Endothelial cell of umbilical vein (primary cell): Measurements from ENCODE around the gene CUL7. TPM values are rescaled to one million over a fixed set of nuclear protein-coding genes. Genes with fewer than 3 reads are reported as not detected.

Experiments
- BruUV-seq: library from RNA; stranded (reverse); fragments of 400-500 nt; replicated peaks from 2 replicates; lab custom pipeline; 2021; lab: Mats Ljungman, UMichigan
- CTCF ChIA-PET: fragments of 300-600, 350-600 bp; sonication (Branson Sonifier 250); formaldehyde crosslinking; loops from one replicate; lab custom pipeline; 2021; ENCODE audit warnings: antibody characterized with exemption, inconsistent platforms; lab: Charles Lee
- POLR2A ChIA-PET: fragments of 300-600, 350-600 bp; sonication (Branson Sonifier 250); formaldehyde crosslinking; loops from one replicate; lab custom pipeline; 2021; ENCODE audit warnings: antibody characterized with exemption, inconsistent platforms; lab: Charles Lee
- DNase-seq: peaks from one replicate; pipeline ENCODE4 v3.0.0-alpha.2; 2011; ENCODE audit warnings: low read depth, low spot score
- FAIRE-seq: peaks from 2 replicates; lab custom pipeline; 2011; peaks lifted over from hg19 to GRCh38; lab: Jason Lieb, UNC
- H2AFZ ChIP-seq: 2 replicates; pipeline ENCODE4 v1.6.0; 2012; ENCODE audit warnings: low read depth, low read length, control low read depth, inconsistent platforms
- H3K27ac ChIP-seq: 2 replicates; pipeline ENCODE4 v1.5.1; 2011; ENCODE audit warnings: low read depth, mild to moderate bottlenecking, control low read depth, low read length, moderate library complexity; ENCODE audit not compliant: insufficient read depth
- H3K27me3 ChIP-seq, 2 experiments: 2 replicates each; pipeline versions ENCODE4 v1.6.0 to v1.6.1; 2011; ENCODE audit warnings: low read length in 2 of 2, mixed read lengths in 1 of 2; ENCODE audit not compliant: control insufficient read depth in 2 of 2, insufficient read depth in 2 of 2
- H3K36me3 ChIP-seq, 2 experiments: 2 replicates in 1 of 2; 3 replicates in 1 of 2; pipeline ENCODE4 v1.5.1; 2011; ENCODE audit warnings: low read length in 2 of 2, mild to moderate bottlenecking in 1 of 2, moderate library complexity in 1 of 2; ENCODE audit not compliant: control insufficient read depth in 2 of 2, insufficient read depth in 2 of 2; ENCODE audit errors: extremely low read depth in 1 of 2
- H3K4me1 ChIP-seq: 3 replicates; pipeline ENCODE4 v1.5.1; 2011; ENCODE audit warnings: mild to moderate bottlenecking, low read length; ENCODE audit not compliant: control insufficient read depth, insufficient read depth; ENCODE audit errors: extremely low read depth
- H3K4me2 ChIP-seq: 2 replicates; pipeline ENCODE4 v1.6.1; 2011; ENCODE audit warnings: low read length, control low read depth, mixed read lengths; ENCODE audit not compliant: insufficient read depth
- H3K4me3 ChIP-seq, 3 experiments: fragments of 200-600 bp in 1 of 3; sonication (generic), shearing (Covaris generic) in 1 of 3; replicated peaks in 1 of 3; 2 replicates each; pipeline ENCODE4 v1.5.1; 2011 to 2016; ENCODE audit warnings: control low read depth in 3 of 3, low read length in 3 of 3, mild to moderate bottlenecking in 2 of 3, inconsistent platforms in 1 of 3, low read depth in 1 of 3, moderate library complexity in 1 of 3; ENCODE audit not compliant: insufficient read depth in 1 of 3
- H3K79me2 ChIP-seq: 2 replicates; pipeline ENCODE4 v1.6.0; 2012; ENCODE audit warnings: low read length, inconsistent platforms; ENCODE audit not compliant: control insufficient read depth, insufficient read depth
- H3K9ac ChIP-seq: replicated peaks from 2 replicates; pipeline ENCODE3; 2011; ENCODE audit warnings: low read length, control low read depth; ENCODE audit not compliant: insufficient read depth; ENCODE audit errors: extremely low read depth
- H3K9me1 ChIP-seq: replicated peaks from 3 replicates; pipeline ENCODE4 v1.6.0; 2011; ENCODE audit warnings: mild to moderate bottlenecking, low read length; ENCODE audit not compliant: control insufficient read depth, insufficient read depth; ENCODE audit errors: extremely low read depth
- H3K9me3 ChIP-seq: replicated peaks from 2 replicates; pipeline ENCODE4 v1.5.1; 2012; ENCODE audit warnings: low read length, inconsistent platforms; ENCODE audit not compliant: control insufficient read depth, insufficient read depth
- H4K20me1 ChIP-seq: replicated peaks from 2 replicates; pipeline ENCODE3; 2011; ENCODE audit warnings: mild to moderate bottlenecking, low read length; ENCODE audit not compliant: control insufficient read depth, insufficient read depth; ENCODE audit errors: extremely low read depth
- EZH2 ChIP-seq: IDR thresholded peaks from 2 replicates; pipeline ENCODE4 v1.6.1; 2012; ENCODE audit warnings: borderline replicate concordance, low read depth, mild to moderate bottlenecking, moderate library complexity, low read length, inconsistent platforms; ENCODE audit not compliant: severe bottlenecking
- FOS ChIP-seq: IDR thresholded peaks from 2 replicates; pipeline ENCODE4 v1.6.1; 2011; ENCODE audit warnings: mild to moderate bottlenecking, low read length, moderate library complexity, borderline replicate concordance; ENCODE audit not compliant: insufficient read depth
- GATA2 ChIP-seq: IDR thresholded peaks from 2 replicates; pipeline ENCODE4 v1.7.0; 2011; ENCODE audit warnings: low read depth, mild to moderate bottlenecking, moderate library complexity, mixed read lengths, low read length; ENCODE audit not compliant: insufficient read length, insufficient read depth
- JUN ChIP-seq: IDR thresholded peaks from 2 replicates; pipeline ENCODE4 v1.6.1; 2011; ENCODE audit warnings: borderline replicate concordance, low read depth; ENCODE audit not compliant: insufficient read length, insufficient read depth
- MAX ChIP-seq: IDR thresholded peaks from 2 replicates; pipeline ENCODE4 v1.6.1; 2011; ENCODE audit not compliant: insufficient read depth, insufficient read length
- MYC ChIP-seq: IDR thresholded peaks from one replicate; pipeline ENCODE4 v1.6.1; 2011; ENCODE audit warnings: mild to moderate bottlenecking, low read depth, low read length
- POLR2A ChIP-seq: IDR thresholded peaks from 2 replicates; pipeline ENCODE4 v1.6.1; 2012; ENCODE audit warnings: low read depth, mild to moderate bottlenecking, control low read depth, low read length
- POLR2AphosphoS5 ChIP-seq: IDR thresholded peaks from 2 replicates; pipeline ENCODE4 v1.6.1; 2012; ENCODE audit warnings: low read depth, mild to moderate bottlenecking, control low read depth, low read length, moderate library complexity; ENCODE audit not compliant: insufficient read depth
- dilution Hi-C: fragments of 300-500 bp; cut with MboI; formaldehyde crosslinking; loops from one replicate; pipeline ENCODE4 v1.15.0; 2019; ENCODE audit warnings: low sequenced_read_pairs; ENCODE audit not compliant: extremely low pct_ligation_motif_present
- intact Hi-C: fragments of 100-400 bp; cut with micrococcal nuclease; formaldehyde crosslinking; loops from one replicate; pipeline ENCODE4 v1.10.0; 2022
- polyA plus RNA-seq, 4 experiments: library from polyadenylated mRNA; depleted of rRNA in 3 of 4; stranded (reverse) in 3 of 4; unstranded in 1 of 4; fragments of >200 nt; gene quantifications; 2 replicates each; pipeline versions ENCODE4 v1.2.1 to v1.2.3, GENCODE V29; 2011 to 2012; ENCODE audit warnings: missing spikeins in 1 of 4
- total RNA-seq: library from RNA; stranded (reverse); gene quantifications from 2 replicates; pipeline ENCODE4 v1.2.3, GENCODE V29; 2021
- TF ChIP-seq, protein P1 (sequence below), 2 donors: IDR thresholded peaks; 1 replicate in 1 of 2; 2 replicates in 1 of 2; pipeline ENCODE4 v1.5.1; 2011; ENCODE audit warnings: low read length in 2 of 2, mild to moderate bottlenecking in 2 of 2, moderate library complexity in 2 of 2, control low read depth in 1 of 2, inconsistent platforms in 1 of 2, low read depth in 1 of 2; ENCODE audit not compliant: insufficient read depth in 1 of 2; ENCODE audit errors: extremely low read depth in 1 of 2

Gene CUL7
- total and polyA plus RNA-seq, 2 donors (not counting 3 experiments of a cell fraction or from before 2014, with no cell fraction given) = 29.4 to 33.7 TPM

DNA sequence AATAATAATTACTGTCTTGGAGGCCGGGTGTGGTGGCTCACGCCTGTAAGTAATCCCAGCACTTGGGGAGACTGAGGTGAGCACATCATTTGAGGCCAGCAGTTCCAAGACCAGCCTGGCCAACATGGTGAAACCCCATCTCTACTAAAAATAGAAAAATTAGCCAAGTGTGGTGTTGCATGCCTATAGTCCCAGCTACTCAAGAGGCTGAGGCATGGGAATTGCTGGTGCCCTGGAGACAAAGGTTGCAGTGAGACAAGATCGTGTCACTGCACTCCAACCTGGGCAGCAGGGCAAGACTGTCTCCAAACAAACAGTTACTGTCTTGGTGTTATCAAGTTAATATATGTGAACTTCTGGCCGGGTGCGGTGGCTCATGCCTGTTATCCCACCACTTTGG is 27.3 kb downstream of the CUL7 start:
- Histone ChIP-seq H3K27ac (no peak overlapping the region), H2AFZ (no peak overlapping the region), H3K9ac (no peak overlapping the region), H3K9me3 (no peaks in the 10 kb centered on the region), H3K36me3 (peaks cover 16 to 31% of the 10 kb centered on the region in 2 experiments), H3K4me3 (no peak overlapping the region), H3K4me2 (no peak overlapping the region), H3K79me2 (peaks cover 32% of the 10 kb centered on the region), H3K4me1 (no peaks in the 10 kb centered on the region), H4K20me1 (no peaks in the 10 kb centered on the region), H3K9me1 (no peaks in the 10 kb centered on the region), H3K27me3 (no peaks in the 10 kb centered on the region)
- no TSS peak for BruUV-seq
- FAIRE-seq = no peak
- no peak for DNase-seq
- ChIA-PET POLR2A (no interaction called here), CTCF (no interaction called here)
- intact Hi-C loops (no loop called here), dilution Hi-C loops (no loop called here)
- TF ChIP-seq JUN (no peak), MAX (no peak), EZH2 (no peak), MYC (no peak), FOS (no peak), GATA2 (no peak), POLR2AphosphoS5 (no peak), POLR2A (no peak)
- TF ChIP-seq, protein P1, sequence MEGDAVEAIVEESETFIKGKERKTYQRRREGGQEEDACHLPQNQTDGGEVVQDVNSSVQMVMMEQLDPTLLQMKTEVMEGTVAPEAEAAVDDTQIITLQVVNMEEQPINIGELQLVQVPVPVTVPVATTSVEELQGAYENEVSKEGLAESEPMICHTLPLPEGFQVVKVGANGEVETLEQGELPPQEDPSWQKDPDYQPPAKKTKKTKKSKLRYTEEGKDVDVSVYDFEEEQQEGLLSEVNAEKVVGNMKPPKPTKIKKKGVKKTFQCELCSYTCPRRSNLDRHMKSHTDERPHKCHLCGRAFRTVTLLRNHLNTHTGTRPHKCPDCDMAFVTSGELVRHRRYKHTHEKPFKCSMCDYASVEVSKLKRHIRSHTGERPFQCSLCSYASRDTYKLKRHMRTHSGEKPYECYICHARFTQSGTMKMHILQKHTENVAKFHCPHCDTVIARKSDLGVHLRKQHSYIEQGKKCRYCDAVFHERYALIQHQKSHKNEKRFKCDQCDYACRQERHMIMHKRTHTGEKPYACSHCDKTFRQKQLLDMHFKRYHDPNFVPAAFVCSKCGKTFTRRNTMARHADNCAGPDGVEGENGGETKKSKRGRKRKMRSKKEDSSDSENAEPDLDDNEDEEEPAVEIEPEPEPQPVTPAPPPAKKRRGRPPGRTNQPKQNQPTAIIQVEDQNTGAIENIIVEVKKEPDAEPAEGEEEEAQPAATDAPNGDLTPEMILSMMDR (IDR thresholded peaks at IDR 0.05; ENCODE audit: extremely low read depth in 1 of 2, insufficient read depth in 1 of 2, low read depth in 1 of 2, low read length in 2 of 2) = no peak
